GM12878 (cell line): Measurements from ENCODE around the gene POLR2I. TPM values are rescaled to one million over a fixed set of nuclear protein-coding genes. Genes with fewer than 3 reads are reported as not detected.

Source experiments
- ATAC-seq: fragments of 200-7000 bp; cut with Tn5 transposase; 3 replicates; pipeline ENCODE4 v1.9.1; 2020; ENCODE audit warnings: mild to moderate bottlenecking, moderate library complexity
- BruUV-seq: library from RNA; stranded (reverse); fragments of 400-500 nt; replicated peaks from 2 replicates; lab custom pipeline; 2021; lab: Mats Ljungman, UMichigan
- CTCF ChIA-PET: fragments of 300-600 bp; sonication (Branson Sonifier 250); formaldehyde crosslinking; extraction: SDS; loops from one replicate; lab custom pipeline; 2021; ENCODE audit warnings: inconsistent platforms; lab: Yijun Ruan, JAX
- POLR2A ChIA-PET: fragments of 350-600 bp; formaldehyde crosslinking; extraction: SDS; loops from one replicate; lab custom pipeline; 2021; ENCODE audit warnings: inconsistent platforms; lab: Charles Lee
- RAD21 ChIA-PET: fragments of 300-600 bp; sonication (Branson Sonifier 250); formaldehyde crosslinking; loops from one replicate; lab custom pipeline; 2023; ENCODE audit warnings: antibody characterized with exemption; ENCODE audit not compliant: unreplicated experiment; lab: Charles Lee
- SMC1A ChIA-PET: fragments of 300-600 bp; sonication (Branson Sonifier 250); formaldehyde crosslinking; loops from one replicate; lab custom pipeline; 2023; ENCODE audit not compliant: unreplicated experiment, uncharacterized antibody; lab: Charles Lee
- DNase-seq: peaks from one replicate; pipeline ENCODE4 v3.0.0-alpha.2; 2011; ENCODE audit warnings: low read depth, low spot score
- FAIRE-seq: peaks from 3 replicates; lab custom pipeline; 2011; peaks lifted over from hg19 to GRCh38; lab: Jason Lieb, UNC
- H2AFZ ChIP-seq: 2 replicates; pipeline ENCODE4 v1.6.0; 2011; ENCODE audit warnings: low read depth, low read length, control low read depth; ENCODE audit not compliant: control insufficient read depth
- H3K27ac ChIP-seq: 2 replicates; pipeline ENCODE4 v1.5.1; 2011; ENCODE audit warnings: control low read depth; ENCODE audit not compliant: control insufficient read depth, insufficient read depth
- H3K27me3 ChIP-seq, 2 experiments: replicated peaks in 1 of 2; 2 replicates each; pipeline versions ENCODE4 v1.6.0 to v1.6.1; 2011; ENCODE audit warnings: low read length in 1 of 2; ENCODE audit not compliant: control insufficient read depth in 2 of 2, insufficient read depth in 2 of 2
- H3K36me3 ChIP-seq, 2 experiments: 2 replicates each; pipeline ENCODE4 v1.5.1; 2011; ENCODE audit warnings: low read length in 1 of 2; ENCODE audit not compliant: control insufficient read depth in 2 of 2, insufficient read depth in 2 of 2
- H3K4me1 ChIP-seq: 2 replicates; pipeline ENCODE4 v1.6.1; 2011; ENCODE audit warnings: mild to moderate bottlenecking, low read length, moderate library complexity, mixed read lengths; ENCODE audit not compliant: control insufficient read depth, insufficient read depth
- H3K4me2 ChIP-seq: 2 replicates; pipeline ENCODE4 v1.6.0; 2011; ENCODE audit warnings: control low read depth; ENCODE audit not compliant: control insufficient read depth, insufficient read depth
- H3K4me3 ChIP-seq: fragments of 200-600 bp; sonication (generic); 2 replicates; pipeline ENCODE4 v1.5.1; 2016
- H3K79me2 ChIP-seq: 2 replicates; pipeline ENCODE4 v1.6.0; 2011; ENCODE audit warnings: low read length; ENCODE audit not compliant: control insufficient read depth, insufficient read depth
- H3K9ac ChIP-seq: 2 replicates; pipeline ENCODE4 v1.8.0; 2011; ENCODE audit warnings: low read length, control low read depth, mixed read lengths; ENCODE audit not compliant: control insufficient read depth, insufficient read depth
- H3K9me3 ChIP-seq: replicated peaks from 3 replicates; pipeline ENCODE4 v1.5.1; 2011; ENCODE audit warnings: mild to moderate bottlenecking, low read length; ENCODE audit not compliant: control insufficient read depth, insufficient read depth
- H4K20me1 ChIP-seq: 2 replicates; pipeline ENCODE4 v1.6.0; 2011; ENCODE audit not compliant: control insufficient read depth, insufficient read depth
- BACH1 ChIP-seq: fragments of 450-650 bp; IDR thresholded peaks from 2 replicates; pipeline ENCODE4 v1.6.1; 2017; ENCODE audit warnings: mild to moderate bottlenecking, borderline replicate concordance
- BRCA1 ChIP-seq: IDR thresholded peaks from 2 replicates; pipeline ENCODE4 v1.6.1; 2011; ENCODE audit warnings: low read depth, low read length, improper control_type of control experiment
- GATAD2B ChIP-seq: fragments of 450-650 bp; conservative IDR thresholded peaks from 2 replicates; pipeline ENCODE4 v1.6.1; 2017; ENCODE audit warnings: low read depth, mild to moderate bottlenecking, moderate library complexity
- HCFC1 ChIP-seq: fragments of 150-350 bp; IDR thresholded peaks from 2 replicates; pipeline ENCODE4 v1.6.1; 2014; ENCODE audit warnings: low read length
- MXI1 ChIP-seq: fragments of 150-350 bp; IDR thresholded peaks from 2 replicates; pipeline ENCODE4 v1.6.1; 2011; ENCODE audit warnings: low read depth, mild to moderate bottlenecking, inconsistent platforms, low read length, improper control_type of control experiment
- NRF1 ChIP-seq: conservative IDR thresholded peaks from 2 replicates; pipeline ENCODE4 v1.6.1; 2011; ENCODE audit warnings: mild to moderate bottlenecking, low read depth, low read length, improper control_type of control experiment
- RBBP5 ChIP-seq: fragments of 200-600 bp; sonication (generic); conservative IDR thresholded peaks from 2 replicates; pipeline ENCODE4 v1.6.1; 2016
- RFX5 ChIP-seq: IDR thresholded peaks from 2 replicates; pipeline ENCODE4 v1.6.1; 2011; ENCODE audit warnings: low read depth, low read length, improper control_type of control experiment
- TCF3 ChIP-seq: IDR thresholded peaks from 2 replicates; pipeline ENCODE4 v1.6.1; 2012; ENCODE audit warnings: low read depth, mild to moderate bottlenecking, low read length, borderline replicate concordance; ENCODE audit not compliant: insufficient read depth
- ZZZ3 ChIP-seq: IDR thresholded peaks from 2 replicates; pipeline ENCODE4 v1.6.1; 2011; ENCODE audit warnings: low read depth; ENCODE audit not compliant: control insufficient read depth, insufficient read length
- WGBS: methylation state at CpG from one replicate; pipeline ENCODE4 v1.1.6; 2016; ENCODE audit warnings: low lambda C conversion rate; ENCODE audit not compliant: insufficient replicate concordance, insufficient coverage; ENCODE audit errors: missing lambda C conversion rate; 5-methylcytosine and 5-hydroxymethylcytosine counted together
- in situ Hi-C: fragments of 300-500 bp; cut with MboI; formaldehyde crosslinking; loops from 9 replicates; pipeline ENCODE4 v1.14.3; 2018; ENCODE audit warnings: mixed read lengths
- intact Hi-C: fragments of 100-400 bp; cut with micrococcal nuclease; formaldehyde crosslinking; loops from one replicate; pipeline ENCODE4 v1.14.2; 2022; ENCODE audit not compliant: unreplicated experiment
- polyA plus RNA-seq, 11 experiments: library from polyadenylated mRNA; depleted of rRNA in 4 of 11; unstranded in 6 of 11; stranded (reverse) in 5 of 11; fragments of >200 nt; fragmentation: Nextera tagmentation in 4 of 11; fragmentation: Illumina TruSeq in 1 of 11; extraction: Ambion mirVana in 4 of 11; extraction: Trizol in 1 of 11; gene quantifications; 1 replicate in 1 of 11; 2 replicates in 10 of 11; pipeline versions ENCODE4 v1.2.1 to v1.2.3, GENCODE V29; 2011 to 2016; ENCODE audit warnings: inconsistent platforms in 2 of 11, missing spikeins in 2 of 11, low read depth in 1 of 11
- total RNA-seq, 4 experiments: library from RNA; depleted of rRNA in 3 of 4; stranded (reverse); fragments of >200 nt in 3 of 4; fragmentation: Illumina TruSeq in 1 of 4; extraction: Trizol in 1 of 4; gene quantifications; 2 replicates each; pipeline versions ENCODE4 v1.2.1 to v1.2.3, GENCODE V29; 2013 to 2021
- TF ChIP-seq, protein P1 (sequence below): fragments of 450-650 bp; IDR thresholded peaks from 2 replicates; pipeline ENCODE4 v1.6.1; 2018; ENCODE audit warnings: mild to moderate bottlenecking, low read depth, moderate library complexity; ENCODE audit not compliant: partially characterized antibody
- TF ChIP-seq, protein P2 (sequence below): IDR thresholded peaks from 2 replicates; pipeline ENCODE4 v1.6.1; 2012; ENCODE audit warnings: low read depth, low read length, improper control_type of control experiment
- TF ChIP-seq, protein P3 (sequence below): fragments of 450-650 bp; conservative IDR thresholded peaks from 2 replicates; pipeline ENCODE4 v1.6.1; 2017; ENCODE audit warnings: mild to moderate bottlenecking, moderate library complexity
- TF ChIP-seq, protein P4 (sequence below), 3 experiments: IDR thresholded peaks in 2 of 3; conservative IDR thresholded peaks in 1 of 3; 2 replicates each; pipeline ENCODE4 v1.5.1; 2011; ENCODE audit warnings: low read depth in 3 of 3, low read length in 3 of 3, mild to moderate bottlenecking in 3 of 3, control low read depth in 2 of 3, moderate library complexity in 2 of 3, inconsistent platforms in 1 of 3, mixed read lengths in 1 of 3; ENCODE audit not compliant: control insufficient read depth in 2 of 3, insufficient read depth in 1 of 3; ENCODE audit errors: extremely low read depth in 1 of 3

The POLR2I gene
- total and polyA plus RNA-seq, 10 of the 15 experiments (the other 5 are each of a cell fraction or from before 2014, with no cell fraction given), result 30.9 to 272 (median 202) TPM

DNA sequence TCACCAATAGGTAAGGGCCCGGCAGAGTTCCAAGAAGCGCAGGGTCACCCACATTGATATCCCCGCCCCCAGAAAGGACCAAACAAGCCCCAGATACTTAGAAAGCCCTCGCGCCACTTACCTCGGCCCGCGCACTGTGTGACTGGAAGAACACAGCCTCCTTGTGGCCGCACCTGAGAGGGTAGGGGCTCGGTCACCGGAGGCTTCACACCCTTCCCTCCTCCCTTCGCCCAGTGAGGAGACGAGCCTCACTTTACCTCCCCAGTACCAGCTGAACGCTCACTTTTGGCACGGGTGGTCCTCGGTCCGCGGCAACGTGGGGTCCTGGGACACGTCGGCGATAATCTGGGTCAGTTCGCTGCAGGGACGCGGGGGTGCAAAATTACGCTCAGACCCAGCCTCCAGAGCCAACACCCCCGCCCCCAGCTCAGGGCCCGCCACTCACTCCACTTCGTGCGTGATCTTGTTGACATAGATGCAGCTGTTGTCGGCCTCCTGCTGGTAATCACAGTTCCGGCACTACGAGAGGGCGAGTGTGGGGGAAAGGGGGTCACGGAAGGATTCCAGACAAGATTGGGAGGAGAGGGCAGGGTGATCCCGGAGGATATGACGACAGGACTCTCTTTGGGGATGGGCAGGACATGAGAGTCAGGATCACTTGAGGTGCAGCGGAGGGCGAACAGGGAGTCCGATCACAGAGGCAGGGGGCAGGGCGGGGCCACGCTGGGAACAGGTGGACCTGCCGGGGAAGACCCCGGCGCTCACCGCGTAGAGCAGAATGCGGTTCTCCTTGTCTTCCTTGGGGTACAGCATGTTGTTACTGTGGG lies 568 bp downstream of the POLR2I start (continued):
- TF ChIP-seq HCFC1 (no peak), BRCA1 (no peak)

DNA sequence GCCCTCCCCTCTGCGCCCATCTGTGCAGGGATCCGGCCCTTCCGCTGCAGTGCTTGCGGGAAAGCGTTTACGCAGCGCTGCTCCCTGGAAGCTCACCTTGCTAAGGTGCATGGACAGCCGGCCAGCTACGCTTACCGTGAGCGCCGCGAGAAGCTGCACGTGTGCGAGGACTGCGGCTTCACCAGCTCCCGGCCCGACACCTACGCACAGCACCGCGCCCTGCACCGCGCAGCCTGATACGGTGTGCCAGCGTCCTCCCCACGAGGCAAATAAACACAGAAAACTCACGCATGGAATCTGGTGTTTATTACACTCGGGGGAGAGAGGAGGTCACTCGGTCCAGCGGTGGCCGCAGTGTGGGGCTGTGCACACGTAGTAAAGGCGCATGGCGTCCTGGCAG lies 1.2 kb downstream of the POLR2I start:
- Histone ChIP-seq H3K79me2 (peaks cover 24% of the 10 kb centered on the region), H3K4me1 (peaks cover 9% of the 10 kb centered on the region), H3K4me3 (peak overlapping the region; percentile 89), H2AFZ (no peak overlapping the region), H3K36me3 (peaks cover 0 to 4% of the 10 kb centered on the region in 2 experiments), H3K27me3 (no peaks in the 10 kb centered on the region), H4K20me1 (no peaks in the 10 kb centered on the region), H3K9me3 (no peaks in the 10 kb centered on the region), H3K9ac (no peak overlapping the region), H3K27ac (no peak overlapping the region), H3K4me2 (peak overlapping the region; percentile 72)
- RAD21 ChIA-PET, result interaction anchor here (1.9 kb wide), 1 partner anchor 99 kb away, joined by 5 read pairs; the partner anchor contains the start of gene ALKBH6
- POLR2A ChIA-PET, result interaction anchor here (0.5 to 0.6 kb wide), 2 partner anchors 103 to 518 kb away, joined by 3 to 4 read pairs; no protein-coding TSS in a partner anchor
- in situ Hi-C loops (loop anchor here (10.0 kb wide), 1 partner anchor 371 kb away; the partner anchor contains the start of gene ZNF566), intact Hi-C loops (loop anchor here (10.0 kb wide), 1 partner anchor 1261 kb away; the partner anchor contains the start of gene ZNF527)
- BruUV-seq, result no TSS peak
- DNase-seq, result no peak
- CTCF ChIA-PET, result interaction anchor here (1.8 kb wide), 1 partner anchor 57 kb away, joined by 6 read pairs; no protein-coding TSS in a partner anchor
- WGBS, result 96% methylated on average over 34 of the region's 34 CpGs
- no peak for FAIRE-seq
- SMC1A ChIA-PET, result no interaction called here
- no peak for ATAC-seq
- TF ChIP-seq ZZZ3 (no peak), GATAD2B (no peak), RFX5 (no peak), TCF3 (no peak), NRF1 (no peak), RBBP5 (no peak), MXI1 (no peak), BACH1 (no peak)
- TF ChIP-seq, protein P1, sequence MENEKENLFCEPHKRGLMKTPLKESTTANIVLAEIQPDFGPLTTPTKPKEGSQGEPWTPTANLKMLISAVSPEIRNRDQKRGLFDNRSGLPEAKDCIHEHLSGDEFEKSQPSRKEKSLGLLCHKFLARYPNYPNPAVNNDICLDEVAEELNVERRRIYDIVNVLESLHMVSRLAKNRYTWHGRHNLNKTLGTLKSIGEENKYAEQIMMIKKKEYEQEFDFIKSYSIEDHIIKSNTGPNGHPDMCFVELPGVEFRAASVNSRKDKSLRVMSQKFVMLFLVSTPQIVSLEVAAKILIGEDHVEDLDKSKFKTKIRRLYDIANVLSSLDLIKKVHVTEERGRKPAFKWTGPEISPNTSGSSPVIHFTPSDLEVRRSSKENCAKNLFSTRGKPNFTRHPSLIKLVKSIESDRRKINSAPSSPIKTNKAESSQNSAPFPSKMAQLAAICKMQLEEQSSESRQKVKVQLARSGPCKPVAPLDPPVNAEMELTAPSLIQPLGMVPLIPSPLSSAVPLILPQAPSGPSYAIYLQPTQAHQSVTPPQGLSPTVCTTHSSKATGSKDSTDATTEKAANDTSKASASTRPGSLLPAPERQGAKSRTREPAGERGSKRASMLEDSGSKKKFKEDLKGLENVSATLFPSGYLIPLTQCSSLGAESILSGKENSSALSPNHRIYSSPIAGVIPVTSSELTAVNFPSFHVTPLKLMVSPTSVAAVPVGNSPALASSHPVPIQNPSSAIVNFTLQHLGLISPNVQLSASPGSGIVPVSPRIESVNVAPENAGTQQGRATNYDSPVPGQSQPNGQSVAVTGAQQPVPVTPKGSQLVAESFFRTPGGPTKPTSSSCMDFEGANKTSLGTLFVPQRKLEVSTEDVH, result no peak
- TF ChIP-seq, protein P2, sequence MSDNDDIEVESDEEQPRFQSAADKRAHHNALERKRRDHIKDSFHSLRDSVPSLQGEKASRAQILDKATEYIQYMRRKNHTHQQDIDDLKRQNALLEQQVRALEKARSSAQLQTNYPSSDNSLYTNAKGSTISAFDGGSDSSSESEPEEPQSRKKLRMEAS, result no peak
- TF ChIP-seq, protein P3, sequence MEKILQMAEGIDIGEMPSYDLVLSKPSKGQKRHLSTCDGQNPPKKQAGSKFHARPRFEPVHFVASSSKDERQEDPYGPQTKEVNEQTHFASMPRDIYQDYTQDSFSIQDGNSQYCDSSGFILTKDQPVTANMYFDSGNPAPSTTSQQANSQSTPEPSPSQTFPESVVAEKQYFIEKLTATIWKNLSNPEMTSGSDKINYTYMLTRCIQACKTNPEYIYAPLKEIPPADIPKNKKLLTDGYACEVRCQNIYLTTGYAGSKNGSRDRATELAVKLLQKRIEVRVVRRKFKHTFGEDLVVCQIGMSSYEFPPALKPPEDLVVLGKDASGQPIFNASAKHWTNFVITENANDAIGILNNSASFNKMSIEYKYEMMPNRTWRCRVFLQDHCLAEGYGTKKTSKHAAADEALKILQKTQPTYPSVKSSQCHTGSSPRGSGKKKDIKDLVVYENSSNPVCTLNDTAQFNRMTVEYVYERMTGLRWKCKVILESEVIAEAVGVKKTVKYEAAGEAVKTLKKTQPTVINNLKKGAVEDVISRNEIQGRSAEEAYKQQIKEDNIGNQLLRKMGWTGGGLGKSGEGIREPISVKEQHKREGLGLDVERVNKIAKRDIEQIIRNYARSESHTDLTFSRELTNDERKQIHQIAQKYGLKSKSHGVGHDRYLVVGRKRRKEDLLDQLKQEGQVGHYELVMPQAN, result no peak
- TF ChIP-seq, protein P4, sequence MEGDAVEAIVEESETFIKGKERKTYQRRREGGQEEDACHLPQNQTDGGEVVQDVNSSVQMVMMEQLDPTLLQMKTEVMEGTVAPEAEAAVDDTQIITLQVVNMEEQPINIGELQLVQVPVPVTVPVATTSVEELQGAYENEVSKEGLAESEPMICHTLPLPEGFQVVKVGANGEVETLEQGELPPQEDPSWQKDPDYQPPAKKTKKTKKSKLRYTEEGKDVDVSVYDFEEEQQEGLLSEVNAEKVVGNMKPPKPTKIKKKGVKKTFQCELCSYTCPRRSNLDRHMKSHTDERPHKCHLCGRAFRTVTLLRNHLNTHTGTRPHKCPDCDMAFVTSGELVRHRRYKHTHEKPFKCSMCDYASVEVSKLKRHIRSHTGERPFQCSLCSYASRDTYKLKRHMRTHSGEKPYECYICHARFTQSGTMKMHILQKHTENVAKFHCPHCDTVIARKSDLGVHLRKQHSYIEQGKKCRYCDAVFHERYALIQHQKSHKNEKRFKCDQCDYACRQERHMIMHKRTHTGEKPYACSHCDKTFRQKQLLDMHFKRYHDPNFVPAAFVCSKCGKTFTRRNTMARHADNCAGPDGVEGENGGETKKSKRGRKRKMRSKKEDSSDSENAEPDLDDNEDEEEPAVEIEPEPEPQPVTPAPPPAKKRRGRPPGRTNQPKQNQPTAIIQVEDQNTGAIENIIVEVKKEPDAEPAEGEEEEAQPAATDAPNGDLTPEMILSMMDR (IDR thresholded peaks at IDR 0.05 in 2 of 3, conservative IDR thresholded peaks at IDR 0.05 in 1 of 3; ENCODE audit: control insufficient read depth in 2 of 3, extremely low read depth in 1 of 3, insufficient read depth in 1 of 3, low read depth in 3 of 3, low read length in 3 of 3), result no peak
